HG03439 (cell line): ENCODE measurements around the gene PSMB7.

Source experiments
- ATAC-seq: cut with Tn5 transposase; IDR thresholded peaks from one replicate; pipeline ENCODE4 v1.9.1; 2021; ENCODE audit warnings: mild to moderate bottlenecking, moderate library complexity; ENCODE audit not compliant: unreplicated experiment

PSMB7 gene

GRCh38 chr9:124411514-124412227 is 3.6 kb downstream of the PSMB7 start:
- no peak for ATAC-seq

- ATAC-seq = no peak
Measured at GRCh38 chr9:124410321-124410913, 4.8 kb downstream of the PSMB7 start.

GRCh38 chr9:124409410-124409809 is 5.8 kb downstream of the PSMB7 start:
- ATAC-seq = no peak

- no peak for ATAC-seq
Measured at GRCh38 chr9:124403246-124403645, 12.0 kb downstream of the PSMB7 start.

GRCh38 chr9:124399968-124400940 is 15.0 kb downstream of the PSMB7 start:
- ATAC-seq = no peak

- no peak for ATAC-seq
Measured at GRCh38 chr9:124399323-124399967, 15.8 kb downstream of the PSMB7 start.

- no peak for ATAC-seq
Measured at GRCh38 chr9:124398191-124398935, 16.9 kb downstream of the PSMB7 start.

- ATAC-seq = no peak
Measured at GRCh38 chr9:124395826-124396225, 19.4 kb downstream of the PSMB7 start.

- no peak for ATAC-seq
Measured at GRCh38 chr9:124394596-124394995, 20.6 kb downstream of the PSMB7 start.

- ATAC-seq = no peak
Measured at GRCh38 chr9:124394167-124394566, 21.1 kb downstream of the PSMB7 start.

- no peak for ATAC-seq
Measured at GRCh38 chr9:124392871-124393460, 22.3 kb downstream of the PSMB7 start.

- ATAC-seq = no peak
Measured at GRCh38 chr9:124392254-124392870, 22.9 kb downstream of the PSMB7 start.

GRCh38 chr9:124390794-124391658 is 24.2 kb downstream of the PSMB7 start:
- ATAC-seq = no peak

GRCh38 chr9:124389146-124389939 is 25.9 kb downstream of the PSMB7 start:
- ATAC-seq = no peak

GRCh38 chr9:124388275-124389048 is 26.8 kb downstream of the PSMB7 start:
- no peak for ATAC-seq

- ATAC-seq = no peak
Measured at GRCh38 chr9:124386201-124386600, 29.0 kb downstream of the PSMB7 start.

GRCh38 chr9:124385623-124386022 is 29.6 kb downstream of the PSMB7 start:
- no peak for ATAC-seq
